Sigmoid colon (tissue), 7 donors: Measurements from ENCODE around the gene ACOXL. TPM values are rescaled to one million over a fixed set of nuclear protein-coding genes. Genes with fewer than 3 reads are reported as not detected.

Experiments used
- DNase-seq: peaks from one replicate; pipeline ENCODE4 v3.0.0-alpha.2; 2019
- H3K27ac ChIP-seq, 4 donors: fragments of 200-600 bp; sonication (generic); one replicate each; pipeline ENCODE4 v1.5.1; 2016 to 2019; ENCODE audit warnings: mild to moderate bottlenecking in 1 of 4
- H3K27me3 ChIP-seq, 3 donors: fragments of 200-600 bp; sonication (generic); one replicate each; pipeline ENCODE4 v1.5.1; 2019; ENCODE audit warnings: mild to moderate bottlenecking in 1 of 3
- H3K36me3 ChIP-seq, 4 donors: fragments of 200-600 bp; sonication (generic); one replicate each; pipeline ENCODE4 v1.5.1; 2016 to 2019
- H3K4me1 ChIP-seq, 4 donors: fragments of 200-600 bp; sonication (generic); one replicate each; pipeline ENCODE4 v1.5.1; 2017 to 2019
- H3K4me3 ChIP-seq, 4 donors: fragments of 200-600 bp; sonication (generic); one replicate each; pipeline ENCODE4 v1.5.1; 2017 to 2019; ENCODE audit warnings: mild to moderate bottlenecking in 2 of 4, moderate library complexity in 1 of 4
- H3K9me3 ChIP-seq, 4 donors: fragments of 200-600 bp in 3 of 4; sonication (generic) in 3 of 4; one replicate each; pipeline versions ENCODE4 v1.5.1 to v1.6.1; 2013 to 2019
- EP300 ChIP-seq, 4 donors: sonication (generic); formaldehyde crosslinking; IDR thresholded peaks; one replicate each; pipeline ENCODE4 v1.6.1; 2017; ENCODE audit warnings: antibody characterized with exemption in 4 of 4
- POLR2A ChIP-seq, 2 donors: fragments of 450-650 bp; IDR thresholded peaks; one replicate each; pipeline ENCODE4 v1.6.1; 2016; ENCODE audit warnings: antibody characterized with exemption in 2 of 2, mild to moderate bottlenecking in 2 of 2, moderate library complexity in 2 of 2
- POLR2AphosphoS5 ChIP-seq, 4 donors: sonication (generic); formaldehyde crosslinking; IDR thresholded peaks; one replicate each; pipeline ENCODE4 v1.6.1; 2017; ENCODE audit warnings: antibody characterized with exemption in 4 of 4
- WGBS, 2 donors: extraction: QIAGEN DNeasy Blood & Tissue Kit; methylation state at CpG; one replicate each; pipeline ENCODE4 v1.1.7; 2013; 5-methylcytosine and 5-hydroxymethylcytosine counted together
- intact Hi-C: fragments of 100-400 bp; cut with DNase I; formaldehyde crosslinking; loops from one replicate; pipeline ENCODE4 v1.15.1; 2023
- polyA plus RNA-seq, 3 donors: library from polyadenylated mRNA; stranded (reverse); fragments of 200-250 nt; gene quantifications; one replicate each; pipeline ENCODE4 v1.2.3, GENCODE V29; 2013
- total RNA-seq, 4 donors: library from RNA; depleted of rRNA; stranded (reverse); fragments of >200 nt; gene quantifications; one replicate each; pipeline ENCODE4 v1.1.0, GENCODE V29; 2016
- TF ChIP-seq, protein P1 (sequence below), 4 experiments: fragments of 450-650 bp in 3 of 4; fragments of 200-600 bp in 1 of 4; IDR thresholded peaks; one replicate each; pipeline ENCODE4 v1.5.1; 2016 to 2019; ENCODE audit warnings: antibody characterized with exemption in 4 of 4, mild to moderate bottlenecking in 3 of 4, moderate library complexity in 2 of 4
- donor health status: healthy with polysubstance abuse.
- donor health status: Bipolar disorder and iron deficiency.
- donor health status: healthy.

ACOXL gene
- total and polyA plus RNA-seq, 7 donors = 0.45 TPM; not detected in 6

DNA sequence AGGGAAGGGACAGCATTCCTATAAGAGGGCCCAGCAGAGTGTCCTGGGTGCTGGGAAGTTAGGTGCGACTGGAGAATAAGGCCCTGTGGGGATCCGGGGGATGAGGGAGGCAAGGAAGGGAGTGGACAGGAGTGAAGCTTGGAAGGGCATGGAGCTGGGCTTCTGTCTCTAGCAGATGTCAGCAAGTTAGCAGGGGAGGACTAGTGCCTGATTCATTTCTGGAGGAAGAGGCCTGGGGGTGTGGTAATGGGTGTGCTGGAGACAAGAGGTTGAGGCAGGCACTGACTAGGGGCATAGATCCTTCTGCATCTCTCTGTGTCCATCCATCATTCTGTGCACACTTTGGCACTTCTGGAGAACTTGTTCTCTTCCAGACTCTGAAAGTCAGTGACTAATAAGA lies 134.7 kb downstream of the ACOXL start:
- intact Hi-C loops = no loop called here
- DNase-seq = no peak
- no peak overlapping the region for H3K4me3 ChIP-seq
- H3K36me3 ChIP-seq = no peaks in the 10 kb centered on the region
- no peak for TF ChIP-seq POLR2AphosphoS5 (IDR thresholded peaks at IDR 0.05)
- no peak for TF ChIP-seq EP300 (IDR thresholded peaks at IDR 0.05)
- TF ChIP-seq, protein P1, sequence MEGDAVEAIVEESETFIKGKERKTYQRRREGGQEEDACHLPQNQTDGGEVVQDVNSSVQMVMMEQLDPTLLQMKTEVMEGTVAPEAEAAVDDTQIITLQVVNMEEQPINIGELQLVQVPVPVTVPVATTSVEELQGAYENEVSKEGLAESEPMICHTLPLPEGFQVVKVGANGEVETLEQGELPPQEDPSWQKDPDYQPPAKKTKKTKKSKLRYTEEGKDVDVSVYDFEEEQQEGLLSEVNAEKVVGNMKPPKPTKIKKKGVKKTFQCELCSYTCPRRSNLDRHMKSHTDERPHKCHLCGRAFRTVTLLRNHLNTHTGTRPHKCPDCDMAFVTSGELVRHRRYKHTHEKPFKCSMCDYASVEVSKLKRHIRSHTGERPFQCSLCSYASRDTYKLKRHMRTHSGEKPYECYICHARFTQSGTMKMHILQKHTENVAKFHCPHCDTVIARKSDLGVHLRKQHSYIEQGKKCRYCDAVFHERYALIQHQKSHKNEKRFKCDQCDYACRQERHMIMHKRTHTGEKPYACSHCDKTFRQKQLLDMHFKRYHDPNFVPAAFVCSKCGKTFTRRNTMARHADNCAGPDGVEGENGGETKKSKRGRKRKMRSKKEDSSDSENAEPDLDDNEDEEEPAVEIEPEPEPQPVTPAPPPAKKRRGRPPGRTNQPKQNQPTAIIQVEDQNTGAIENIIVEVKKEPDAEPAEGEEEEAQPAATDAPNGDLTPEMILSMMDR (IDR thresholded peaks at IDR 0.05) = no peak
- no peak for TF ChIP-seq POLR2A (IDR thresholded peaks at IDR 0.05)
- H3K4me1 ChIP-seq = no peaks in the 10 kb centered on the region
- 96 to 99% methylated on average over 2 of the region's 2 CpGs for WGBS, 2 donors
- H3K27me3 ChIP-seq = no peaks in the 10 kb centered on the region
- H3K27ac ChIP-seq = no peak overlapping the region
- H3K9me3 ChIP-seq = no peaks in the 10 kb centered on the region

DNA sequence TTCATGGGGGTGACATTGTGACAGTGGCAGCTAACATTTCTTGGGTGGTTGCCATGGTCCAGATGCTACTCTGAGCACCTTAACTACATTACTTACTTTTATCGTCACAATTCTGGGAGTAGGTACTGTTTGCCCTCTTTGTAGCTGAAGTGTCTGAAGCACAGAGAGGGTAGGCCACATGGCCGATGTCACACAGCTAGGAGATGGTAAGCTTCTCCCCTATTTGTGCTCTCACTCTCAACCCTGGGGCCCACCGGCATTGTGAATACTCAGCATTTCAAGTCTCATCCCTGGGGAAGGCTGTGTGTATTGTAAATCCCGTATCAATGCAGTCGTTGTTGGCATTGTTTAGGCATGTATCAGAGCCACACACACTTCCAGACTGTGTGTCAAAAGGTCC lies 136.6 kb downstream of the ACOXL start:
- WGBS, 2 donors = 88 to 91% methylated on average over 5 of the region's 5 CpGs

DNA sequence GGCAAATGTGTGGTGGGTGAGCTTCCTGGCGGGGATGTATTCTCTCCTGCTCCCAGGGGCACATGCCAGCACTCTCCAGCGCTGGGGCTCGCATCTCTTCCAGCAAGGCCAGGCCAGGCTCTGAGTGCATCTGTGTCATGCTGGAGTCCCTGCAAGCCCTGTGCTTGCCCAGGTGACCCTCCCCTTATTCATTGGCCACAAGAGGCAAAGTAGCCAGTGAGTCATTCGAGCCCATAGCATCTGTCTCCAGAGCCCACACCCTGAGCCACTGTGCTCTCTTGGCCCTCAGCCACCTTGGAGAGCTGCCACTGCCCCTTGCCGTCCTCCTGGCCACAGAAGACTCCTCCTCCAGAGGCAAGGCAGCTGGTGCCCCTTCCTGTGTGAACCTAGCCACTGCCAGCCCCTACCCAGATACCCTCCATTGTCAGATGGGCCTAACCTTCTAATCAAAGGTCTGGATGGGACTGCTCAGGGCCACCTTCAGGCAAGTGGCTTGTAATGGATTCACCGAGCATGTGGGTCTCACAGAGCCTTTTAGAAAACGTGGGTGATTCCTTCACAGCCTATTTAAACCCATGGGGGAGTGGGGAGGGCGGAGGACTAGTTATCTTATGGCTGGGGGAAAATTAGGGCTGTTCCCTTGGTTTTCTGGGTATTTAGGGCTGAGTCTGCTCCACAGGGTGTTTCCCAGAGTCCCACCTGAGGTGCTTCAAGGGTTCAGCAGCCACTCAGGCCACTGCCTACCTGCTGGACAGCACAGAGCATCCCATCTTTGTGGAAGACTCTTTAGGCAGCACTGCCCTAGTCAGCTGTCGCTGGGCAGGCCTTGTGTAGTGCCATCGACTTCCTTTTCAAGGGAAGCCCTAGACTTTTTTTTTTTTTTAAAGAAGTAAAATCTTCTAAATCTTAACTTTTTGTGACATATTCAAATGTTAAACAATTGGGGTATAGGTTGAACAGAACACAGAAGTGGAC lies 137.4 kb downstream of the ACOXL start:
- intact Hi-C loops = no loop called here
- H3K4me1 ChIP-seq = no peaks in the 10 kb centered on the region
- 70 to 77% methylated on average over 10 of the region's 10 CpGs for WGBS, 2 donors

More for the DNA sequence above, 136.6 kb downstream of the ACOXL start:
- TF ChIP-seq, protein P1 (IDR thresholded peaks at IDR 0.05) = no peak
- TF ChIP-seq POLR2A (IDR thresholded peaks at IDR 0.05) (no peak), POLR2AphosphoS5 (IDR thresholded peaks at IDR 0.05) (no peak), EP300 (IDR thresholded peaks at IDR 0.05) (no peak)
- H3K4me1 ChIP-seq = no peaks in the 10 kb centered on the region
- no peaks in the 10 kb centered on the region for H3K9me3 ChIP-seq
- DNase-seq = no peak
- no peak overlapping the region for H3K27ac ChIP-seq
- no peak overlapping the region for H3K4me3 ChIP-seq
- no peaks in the 10 kb centered on the region for H3K36me3 ChIP-seq
- no peaks in the 10 kb centered on the region for H3K27me3 ChIP-seq
- intact Hi-C loops = no loop called here

DNA sequence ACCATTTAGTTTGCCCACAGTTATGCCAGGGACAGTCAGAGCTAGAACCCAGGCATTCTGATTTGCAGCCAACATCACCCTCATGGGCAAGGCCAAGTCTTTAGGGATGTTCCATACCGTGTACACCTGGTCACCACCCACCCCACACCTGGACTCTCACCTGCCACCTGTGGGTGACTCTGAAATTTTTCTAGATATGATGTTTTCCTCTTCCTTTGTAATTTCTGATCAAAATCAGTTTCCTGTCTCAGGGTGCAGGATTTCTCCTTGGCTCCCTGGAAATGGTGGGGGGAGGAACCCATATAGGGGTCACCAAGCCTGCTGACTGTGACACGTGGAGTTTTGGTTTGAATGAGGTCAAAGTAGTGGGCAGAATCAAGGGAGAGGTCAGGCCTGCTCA lies 138.2 kb downstream of the ACOXL start:
- TF ChIP-seq EP300 (IDR thresholded peaks at IDR 0.05) (no peak), POLR2A (IDR thresholded peaks at IDR 0.05) (no peak), POLR2AphosphoS5 (IDR thresholded peaks at IDR 0.05) (no peak)
- TF ChIP-seq, protein P1 (IDR thresholded peaks at IDR 0.05) = no peak
- DNase-seq = no peak
- Histone ChIP-seq H3K4me1 (no peaks in the 10 kb centered on the region), H3K27me3 (no peaks in the 10 kb centered on the region), H3K9me3 (no peaks in the 10 kb centered on the region), H3K36me3 (no peaks in the 10 kb centered on the region), H3K27ac (no peak overlapping the region), H3K4me3 (no peak overlapping the region)
- WGBS, 2 donors = 45 to 57% methylated on average over 2 of the region's 2 CpGs
- intact Hi-C loops = no loop called here

More for the DNA sequence above, 137.4 kb downstream of the ACOXL start:
- Histone ChIP-seq H3K27ac (no peak overlapping the region), H3K9me3 (no peaks in the 10 kb centered on the region), H3K36me3 (no peaks in the 10 kb centered on the region), H3K27me3 (no peaks in the 10 kb centered on the region), H3K4me3 (no peak overlapping the region)
- no peak for DNase-seq
- TF ChIP-seq POLR2A (IDR thresholded peaks at IDR 0.05) = no peak
- no peak for TF ChIP-seq POLR2AphosphoS5 (IDR thresholded peaks at IDR 0.05)
- TF ChIP-seq, protein P1 (IDR thresholded peaks at IDR 0.05) = no peak
- no peak for TF ChIP-seq EP300 (IDR thresholded peaks at IDR 0.05)
